Activated T-helper 2 cell treated with anti-CD3 and anti-CD28 coated beads, Interferon-gamma antibody, Interleukin-2, Interleukin-4, amounts not matched to agents 10 μg/mL and 5 μg/mL and 100 μg/mL, durations not matched to agents 14 hours and 24 hours and 36 hours (primary cell): ENCODE measurements around the gene RFNG. TPM values are rescaled to one million over a fixed set of nuclear protein-coding genes. Genes with fewer than 3 reads are reported as not detected.

Source experiments
- DNase-seq: peaks from one replicate; pipeline ENCODE4 v3.0.0; 2021; ENCODE audit warnings: low spot score
- H3K27ac Mint-ChIP-seq: one replicate; pipeline ENCODE4 v1.8.0; 2021; ENCODE audit warnings: mixed read lengths
- H3K27me3 Mint-ChIP-seq: one replicate; pipeline ENCODE4 v1.8.0; 2021; ENCODE audit warnings: low read depth, mixed read lengths
- H3K36me3 Mint-ChIP-seq: one replicate; pipeline ENCODE4 v1.8.0; 2021; ENCODE audit warnings: low read depth, mixed read lengths
- H3K4me1 Mint-ChIP-seq: one replicate; pipeline ENCODE4 v1.8.0; 2021; ENCODE audit warnings: low read depth, mixed read lengths
- H3K4me3 Mint-ChIP-seq: one replicate; pipeline ENCODE4 v1.8.0; 2021; ENCODE audit warnings: low read depth, mild to moderate bottlenecking, moderate library complexity, mixed read lengths
- H3K9me3 Mint-ChIP-seq: one replicate; pipeline ENCODE4 v1.8.0; 2021; ENCODE audit warnings: mixed read lengths
- intact Hi-C: fragments of 100-400 bp; cut with micrococcal nuclease; formaldehyde crosslinking; loops from one replicate; pipeline ENCODE4 v1.15.1; 2023
- total RNA-seq: library from RNA; stranded (reverse); gene quantifications from 2 replicates; pipeline ENCODE4 v1.2.3, GENCODE V29; 2022

RFNG gene
- total RNA-seq, 1 donor from 2014 or later = 21.8 TPM

DNA sequence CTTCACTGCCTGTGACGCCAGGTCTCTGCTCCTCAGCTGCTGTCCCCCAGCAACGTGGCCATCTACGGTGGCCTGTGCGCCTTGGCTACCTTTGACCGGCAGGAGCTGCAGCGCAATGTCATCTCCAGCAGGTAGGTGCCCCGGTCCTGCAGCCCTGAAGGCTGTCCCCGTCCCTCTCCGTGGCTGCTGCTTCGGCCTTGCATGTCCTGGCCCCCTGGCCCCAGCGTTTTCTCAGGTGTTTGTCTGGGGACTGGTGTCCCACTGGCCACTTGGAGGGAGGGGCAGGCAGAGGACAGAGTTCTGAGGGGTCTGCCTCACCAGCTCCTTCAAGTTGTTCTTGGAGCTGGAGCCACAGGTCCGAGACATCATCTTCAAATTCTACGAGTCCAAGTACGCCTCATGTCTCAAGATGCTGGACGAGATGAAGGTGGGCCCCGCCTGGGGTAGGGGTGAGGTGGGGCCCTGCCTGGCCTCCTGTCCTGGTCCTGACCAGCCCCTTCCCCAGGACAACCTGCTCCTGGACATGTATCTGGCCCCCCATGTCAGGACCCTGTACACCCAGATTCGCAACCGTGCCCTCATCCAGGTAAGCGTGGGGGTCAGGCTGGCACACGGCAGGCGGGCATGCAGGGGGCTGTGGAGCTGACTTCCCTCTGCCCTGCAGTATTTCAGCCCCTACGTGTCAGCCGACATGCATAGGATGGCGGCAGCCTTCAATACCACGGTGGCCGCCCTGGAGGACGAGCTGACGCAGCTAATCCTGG, 4.5 kb upstream of the RFNG start:
- no peak for DNase-seq
- H3K4me3 Mint-ChIP-seq = no peak overlapping the region
- peaks cover 16% of the 10 kb centered on the region for H3K36me3 Mint-ChIP-seq
- H3K4me1 Mint-ChIP-seq = no peaks in the 10 kb centered on the region
- H3K27me3 Mint-ChIP-seq = no peaks in the 10 kb centered on the region
- H3K9me3 Mint-ChIP-seq = no peaks in the 10 kb centered on the region
- intact Hi-C loops = no loop called here
- no peak overlapping the region for H3K27ac Mint-ChIP-seq

DNA sequence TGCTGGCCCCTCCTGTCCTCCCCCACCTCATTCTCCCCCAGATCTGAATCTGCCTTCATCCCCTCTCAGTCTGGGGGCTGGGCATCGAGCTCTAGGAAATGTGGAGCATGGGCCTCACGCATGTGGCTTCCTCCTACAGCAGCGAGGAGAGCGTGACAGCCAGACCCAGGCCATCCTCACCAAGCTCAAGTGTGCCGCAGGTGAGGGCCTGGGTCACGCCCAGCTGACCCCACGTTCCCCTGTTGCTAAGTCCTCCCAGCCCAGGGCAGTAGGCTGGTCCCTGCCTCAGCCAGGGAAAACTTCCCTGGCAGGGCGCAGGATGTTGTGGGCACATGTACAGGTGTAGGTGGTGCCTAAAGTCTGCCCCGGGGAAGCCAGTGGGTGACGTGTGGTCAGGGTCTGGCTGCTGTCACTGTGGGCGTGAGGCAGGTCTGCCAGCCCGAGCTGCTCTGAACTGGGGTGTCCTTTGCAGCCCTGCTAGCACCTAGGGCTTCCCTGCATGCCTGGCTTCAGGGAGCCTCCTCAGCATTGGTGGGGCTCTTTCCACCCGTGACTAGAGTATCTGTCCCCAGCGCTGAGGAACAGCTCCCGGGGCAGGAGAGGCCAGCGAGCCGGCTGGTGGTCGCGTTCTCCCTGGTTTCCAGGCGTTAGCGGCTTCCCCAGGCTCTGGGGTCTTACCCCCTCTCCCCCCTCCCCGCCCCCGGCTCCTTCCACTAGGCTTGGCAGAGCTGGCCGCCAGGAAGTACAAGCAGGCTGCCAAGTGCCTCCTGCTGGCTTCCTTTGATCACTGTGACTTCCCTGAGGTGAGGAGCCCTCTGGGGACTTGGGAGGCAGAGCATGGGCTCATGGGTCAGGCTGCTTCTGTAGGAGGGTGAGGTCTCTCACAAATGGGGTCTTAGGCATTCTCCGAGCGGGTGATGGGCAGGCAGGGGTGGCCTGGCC, 3.7 kb upstream of the RFNG start:
- Mint-ChIP-seq H3K27me3 (no peaks in the 10 kb centered on the region), H3K9me3 (no peaks in the 10 kb centered on the region), H3K27ac (no peak overlapping the region), H3K36me3 (peaks cover 22% of the 10 kb centered on the region), H3K4me1 (peaks cover 3% of the 10 kb centered on the region), H3K4me3 (peak overlapping the region; percentile 39)
- DNase-seq = no peak
- intact Hi-C loops = no loop called here

DNA sequence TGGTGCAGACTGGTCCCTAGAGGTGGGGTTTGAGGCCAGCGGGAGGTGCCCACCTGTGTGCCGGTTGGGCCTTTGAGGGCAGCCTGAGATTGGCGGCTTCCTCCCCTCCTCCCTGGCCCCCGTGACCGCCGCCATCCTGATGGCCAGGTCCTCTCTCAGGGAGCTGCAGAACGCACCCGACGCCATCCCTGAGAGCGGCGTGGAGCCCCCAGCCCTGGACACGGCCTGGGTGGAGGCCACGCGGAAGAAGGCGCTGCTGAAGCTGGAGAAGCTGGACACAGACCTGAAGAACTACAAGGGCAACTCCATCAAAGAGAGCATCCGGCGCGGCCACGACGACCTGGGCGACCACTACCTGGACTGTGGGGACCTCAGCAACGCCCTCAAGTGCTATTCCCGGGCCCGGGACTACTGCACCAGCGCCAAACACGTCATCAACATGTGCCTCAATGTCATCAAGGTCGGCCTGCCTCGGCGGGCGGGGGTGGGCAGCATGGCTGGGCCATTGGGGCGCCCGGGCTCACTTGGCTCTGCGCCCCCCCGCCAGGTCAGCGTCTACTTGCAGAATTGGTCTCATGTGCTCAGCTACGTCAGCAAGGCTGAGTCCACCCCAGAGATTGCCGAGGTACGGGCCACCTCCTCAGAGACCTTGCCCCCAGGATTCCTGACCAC, 2.9 kb upstream of the RFNG start:
- Mint-ChIP-seq H3K36me3 (peaks cover 17% of the 10 kb centered on the region), H3K4me1 (peaks cover 3% of the 10 kb centered on the region), H3K4me3 (peak overlapping the region; percentile 39), H3K27ac (no peak overlapping the region), H3K9me3 (no peaks in the 10 kb centered on the region), H3K27me3 (no peaks in the 10 kb centered on the region)
- intact Hi-C loops = no loop called here
- no peak for DNase-seq

DNA sequence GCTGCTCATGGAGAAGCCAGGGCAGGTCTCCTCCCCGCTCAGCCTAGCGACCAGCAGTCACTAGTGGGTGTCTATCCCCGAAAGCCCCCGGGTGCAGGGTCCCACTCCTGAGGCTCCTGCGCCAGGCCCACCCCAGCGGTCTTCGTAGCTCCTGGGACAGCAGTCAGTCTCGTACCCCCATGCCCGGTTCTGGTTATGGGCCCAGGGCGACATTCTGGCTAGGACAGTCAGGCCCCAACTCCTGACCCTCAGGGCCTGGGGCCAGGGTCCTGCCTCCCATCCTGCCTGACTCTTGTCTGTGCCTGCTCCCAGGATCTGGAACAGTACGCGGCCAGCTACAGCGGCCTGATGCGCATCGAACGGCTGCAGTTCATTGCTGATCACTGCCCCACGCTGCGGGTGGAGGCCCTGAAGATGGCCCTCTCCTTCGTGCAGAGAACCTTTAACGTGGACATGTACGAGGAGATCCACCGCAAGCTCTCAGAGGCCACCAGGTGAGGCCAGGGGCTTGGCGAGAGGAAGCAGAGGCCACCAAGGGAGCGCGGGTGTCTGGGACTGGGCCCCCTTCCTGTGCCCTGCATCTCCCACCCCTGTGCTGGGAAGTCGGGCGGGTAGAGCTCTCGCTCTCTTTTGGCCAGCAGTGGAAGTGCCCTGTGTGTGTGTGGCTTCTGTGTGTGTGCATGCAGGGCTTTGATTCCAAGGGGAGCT, 2.1 kb upstream of the RFNG start:
- Mint-ChIP-seq H3K9me3 (no peaks in the 10 kb centered on the region), H3K4me1 (peaks cover 3% of the 10 kb centered on the region), H3K27ac (no peak overlapping the region), H3K4me3 (peak overlapping the region; percentile 76), H3K36me3 (peaks cover 15% of the 10 kb centered on the region), H3K27me3 (no peaks in the 10 kb centered on the region)
- DNase-seq = no peak
- intact Hi-C loops = no loop called here

DNA sequence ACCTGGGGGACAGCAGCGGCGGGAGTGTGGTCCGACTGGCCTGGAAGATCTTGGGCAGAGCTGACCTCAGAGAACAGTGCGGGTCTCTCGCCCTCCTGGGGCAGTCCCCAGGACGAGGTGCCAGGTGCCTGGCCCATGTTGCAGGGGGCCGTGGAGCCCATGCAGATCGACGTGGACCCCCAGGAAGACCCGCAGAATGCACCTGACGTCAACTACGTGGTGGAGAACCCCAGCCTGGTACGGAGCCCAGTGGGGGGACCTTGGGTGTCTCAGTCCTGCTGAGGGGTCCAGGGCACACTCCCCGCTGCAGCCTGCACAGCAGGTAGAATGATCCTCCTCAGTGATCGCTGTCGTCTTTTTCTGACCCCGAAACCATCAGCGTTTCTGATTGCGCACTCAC, 1.5 kb upstream of the RFNG start:
- Mint-ChIP-seq H3K27me3 (no peaks in the 10 kb centered on the region), H3K9me3 (no peaks in the 10 kb centered on the region), H3K4me3 (peak overlapping the region; percentile 76), H3K36me3 (peaks cover 15% of the 10 kb centered on the region), H3K27ac (no peak overlapping the region), H3K4me1 (peaks cover 3% of the 10 kb centered on the region)
- intact Hi-C loops = no loop called here
- no peak for DNase-seq

DNA sequence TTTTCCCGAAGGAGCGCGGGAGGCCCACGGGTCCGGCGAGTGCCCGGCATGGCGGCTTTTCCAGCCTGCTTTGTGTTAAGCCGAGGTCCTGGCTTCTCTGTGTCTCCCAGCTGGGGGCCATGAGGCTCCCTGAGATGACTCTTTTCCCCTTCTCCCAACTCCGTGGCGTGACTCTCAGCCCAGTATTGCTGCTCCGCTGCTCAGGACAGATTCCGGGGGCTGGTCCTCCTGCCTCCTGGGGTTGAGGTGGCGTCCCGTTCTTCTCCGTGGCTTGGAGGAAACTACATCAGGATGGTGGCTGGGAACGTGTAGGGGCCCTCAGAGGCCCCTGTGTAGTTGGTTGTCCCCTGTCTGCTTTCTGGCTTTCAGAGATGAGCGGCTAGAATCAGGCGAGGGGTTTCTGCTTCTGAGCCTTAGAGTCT, 1.0 kb upstream of the RFNG start:
- H3K27me3 Mint-ChIP-seq = no peaks in the 10 kb centered on the region
- DNase-seq = no peak
- intact Hi-C loops = no loop called here
- H3K36me3 Mint-ChIP-seq = peaks cover 11% of the 10 kb centered on the region
- no peak overlapping the region for H3K27ac Mint-ChIP-seq
- peaks cover 3% of the 10 kb centered on the region for H3K4me1 Mint-ChIP-seq
- H3K4me3 Mint-ChIP-seq = peak overlapping the region; percentile 76
- H3K9me3 Mint-ChIP-seq = no peaks in the 10 kb centered on the region

DNA sequence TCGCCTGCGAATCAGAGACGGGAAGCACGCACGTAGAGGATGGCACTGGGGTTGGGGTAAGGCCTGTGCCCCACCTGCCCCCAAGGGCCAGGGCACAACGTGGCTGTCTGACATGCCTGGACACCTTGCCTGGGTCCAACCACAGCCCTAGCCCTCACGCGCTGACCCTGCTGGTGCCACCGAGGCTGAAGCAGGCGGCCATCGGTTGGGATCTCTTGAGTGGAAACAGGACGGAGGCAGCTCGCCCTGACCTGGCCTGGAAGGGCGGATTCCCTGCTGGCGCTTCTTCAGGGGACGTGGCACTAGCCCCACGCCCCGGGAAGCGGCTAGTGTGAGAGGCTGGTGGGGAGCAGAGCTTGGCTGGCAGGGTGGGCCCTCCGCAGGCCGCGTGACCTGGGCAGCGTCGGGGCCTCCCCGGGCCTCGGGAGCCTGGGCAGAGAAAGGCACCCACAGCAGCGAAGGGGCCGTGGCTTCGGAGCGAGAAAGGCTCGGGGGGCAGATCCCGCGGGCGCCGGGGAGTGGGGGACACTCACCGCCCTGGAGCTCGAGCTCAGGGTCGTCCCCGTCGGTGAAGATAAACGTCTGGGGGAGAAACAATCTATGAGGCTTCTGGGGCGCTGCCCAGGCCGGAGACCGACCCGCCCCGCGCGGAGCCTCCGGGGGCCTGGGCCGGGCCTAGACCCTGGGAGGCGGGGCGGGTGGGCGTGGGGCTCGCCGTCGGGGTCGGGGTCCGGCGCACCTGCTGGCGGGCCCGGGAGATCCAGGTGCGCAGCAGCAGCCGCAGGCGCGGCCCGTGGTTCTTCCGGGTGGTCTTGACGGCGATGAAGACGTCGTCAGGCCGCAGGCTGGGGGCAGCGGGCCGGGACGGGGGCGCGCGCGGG, 610 bp downstream of the RFNG start:
- H3K27ac Mint-ChIP-seq = peak overlapping the region; percentile 76
- H3K36me3 Mint-ChIP-seq = peaks cover 10% of the 10 kb centered on the region
- H3K4me3 Mint-ChIP-seq = peak overlapping the region; percentile 87
- no peaks in the 10 kb centered on the region for H3K9me3 Mint-ChIP-seq
- H3K27me3 Mint-ChIP-seq = no peaks in the 10 kb centered on the region
- intact Hi-C loops = no loop called here
- DNase-seq = no peak
- peaks cover 7% of the 10 kb centered on the region for H3K4me1 Mint-ChIP-seq

DNA sequence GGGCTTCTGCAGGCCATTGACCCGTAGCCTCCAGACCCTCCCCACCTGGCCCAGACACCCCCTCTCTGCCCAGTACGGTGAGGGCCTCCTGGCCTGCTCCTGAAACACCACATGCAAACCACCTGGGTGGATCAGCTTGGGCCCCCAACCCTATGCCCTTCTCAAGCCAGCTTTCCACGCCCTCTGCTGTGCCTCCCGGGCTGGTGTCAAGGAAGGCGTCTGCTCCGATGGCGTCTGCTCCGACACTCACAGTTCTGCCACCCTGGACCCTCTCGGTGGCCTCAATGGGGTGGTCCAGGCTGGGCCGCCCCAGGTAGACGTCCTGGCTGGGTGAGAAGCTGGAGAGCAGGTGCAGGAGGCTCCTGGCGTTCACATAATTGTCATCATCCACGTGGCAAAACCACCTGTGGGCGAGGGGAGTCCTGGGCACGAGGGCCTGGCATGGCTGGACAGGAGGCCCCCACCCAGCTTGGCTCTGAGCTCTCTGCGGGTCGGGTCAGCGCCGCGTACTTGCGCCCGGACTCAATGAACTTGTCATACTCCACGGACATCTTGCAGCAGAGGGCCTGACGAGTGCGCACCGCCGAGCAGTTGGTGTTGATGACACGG, 1.4 kb downstream of the RFNG start:
- intact Hi-C loops = no loop called here
- DNase-seq = no peak
- no peaks in the 10 kb centered on the region for H3K9me3 Mint-ChIP-seq

DNA sequence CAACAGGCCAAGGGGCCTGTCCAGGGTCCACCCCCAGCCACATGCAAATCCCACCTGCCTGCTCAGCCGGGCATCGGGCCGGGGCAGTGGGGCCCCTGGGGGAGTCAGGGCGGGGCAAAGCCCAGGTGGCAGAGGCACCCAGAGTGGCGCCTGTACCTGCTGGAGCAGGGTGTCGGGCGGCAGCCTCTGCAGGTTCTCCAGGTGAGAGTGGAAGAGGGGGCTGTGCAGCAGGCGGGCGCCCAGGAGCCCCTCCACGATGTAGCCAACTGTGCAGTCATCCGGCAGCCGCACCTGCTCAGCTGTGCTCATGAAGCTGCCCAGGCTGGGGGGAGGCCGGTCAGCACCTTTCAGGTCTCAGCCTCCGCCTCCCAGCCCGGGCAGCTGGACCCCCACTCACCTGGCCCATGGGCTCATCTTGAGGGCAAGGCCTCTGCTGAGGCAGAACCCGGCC, 2.1 kb downstream of the RFNG start:
- Mint-ChIP-seq H3K27ac (no peak overlapping the region), H3K4me3 (no peak overlapping the region), H3K27me3 (no peaks in the 10 kb centered on the region), H3K4me1 (peaks cover 7% of the 10 kb centered on the region), H3K36me3 (peaks cover 5% of the 10 kb centered on the region), H3K9me3 (no peaks in the 10 kb centered on the region)
- intact Hi-C loops = no loop called here
- DNase-seq = no peak

More for the DNA sequence above, 1.4 kb downstream of the RFNG start:
- H3K27ac Mint-ChIP-seq = peak overlapping the region; percentile 76
- H3K36me3 Mint-ChIP-seq = peaks cover 10% of the 10 kb centered on the region
- peaks cover 7% of the 10 kb centered on the region for H3K4me1 Mint-ChIP-seq
- H3K27me3 Mint-ChIP-seq = no peaks in the 10 kb centered on the region
- peak overlapping the region; percentile 87 for H3K4me3 Mint-ChIP-seq

DNA sequence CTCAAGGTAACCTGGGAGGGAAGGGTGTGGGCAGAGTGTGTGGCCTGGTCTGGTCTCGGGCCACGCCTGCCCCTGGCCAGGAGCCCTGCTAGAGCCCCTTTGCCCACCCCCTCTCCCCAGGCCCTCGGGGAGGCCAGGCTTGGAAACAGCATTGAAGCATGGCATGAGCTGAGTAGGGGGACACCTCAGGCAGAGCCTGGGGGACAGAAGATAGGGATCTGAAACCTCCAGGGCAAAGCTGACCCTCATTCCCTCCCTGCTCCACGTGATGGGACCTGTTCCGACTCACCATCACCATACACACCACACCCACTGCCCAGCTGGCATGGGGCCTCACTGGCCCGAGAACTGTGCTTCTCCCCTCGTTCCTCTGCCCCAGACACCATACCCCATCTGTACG, 2.5 kb downstream of the RFNG start:
- intact Hi-C loops = no loop called here
- no peaks in the 10 kb centered on the region for H3K9me3 Mint-ChIP-seq
- H3K27me3 Mint-ChIP-seq = no peaks in the 10 kb centered on the region
- DNase-seq = no peak
- peak overlapping the region; percentile 37 for H3K4me3 Mint-ChIP-seq
- H3K27ac Mint-ChIP-seq = no peak overlapping the region
- peaks cover 7% of the 10 kb centered on the region for H3K4me1 Mint-ChIP-seq
- peaks cover 5% of the 10 kb centered on the region for H3K36me3 Mint-ChIP-seq

DNA sequence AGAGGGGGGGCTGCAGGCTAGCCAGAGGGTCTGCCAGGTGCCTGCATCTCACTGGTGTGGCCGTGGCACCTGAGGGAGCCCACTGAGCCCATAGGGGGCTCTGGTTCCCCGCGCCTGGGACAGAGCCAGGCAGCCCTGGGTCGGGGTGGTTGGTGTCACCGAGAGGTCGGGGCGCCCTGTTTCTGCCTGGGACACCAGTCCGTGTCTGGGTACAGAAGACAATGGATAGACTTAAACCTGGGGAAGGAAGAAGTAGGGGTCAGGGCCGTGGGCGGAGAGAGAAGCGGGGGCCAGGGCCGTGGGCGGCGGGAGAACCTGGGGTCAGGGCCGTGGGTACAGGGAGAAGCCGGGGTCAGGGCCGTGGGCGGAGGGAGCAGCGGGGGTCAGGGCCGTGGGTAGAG, 3.0 kb downstream of the RFNG start:
- Mint-ChIP-seq H3K27me3 (no peaks in the 10 kb centered on the region), H3K4me3 (peak overlapping the region; percentile 21), H3K27ac (no peak overlapping the region), H3K9me3 (no peaks in the 10 kb centered on the region), H3K36me3 (peaks cover 5% of the 10 kb centered on the region), H3K4me1 (peaks cover 7% of the 10 kb centered on the region)
- DNase-seq = no peak
- intact Hi-C loops = no loop called here
